ENCODE measurements around the gene P3H1.

- no peak for TF ChIP-seq CTCF (IDR thresholded peaks at IDR 0.05; ENCODE audit: low read depth, low read length)
- TF ChIP-seq POLR2A (IDR thresholded peaks at IDR 0.05; ENCODE audit: extremely low read depth, insufficient read length), result no peak
- no peak for TF ChIP-seq MAX (IDR thresholded peaks at IDR 0.05; ENCODE audit: low read depth, low read length)
These were observed 35.2 kb downstream of the P3H1 start for GRCh38 chr1:42731585-42731984.

Measured in NB4 (cell line).